IPS-18c (cell line): ENCODE measurements around the gene FYN.
"Not testable (repeated sequence)": the region's sequence is repeated elsewhere in the genome, so short reads cannot be mapped to it uniquely, and the experiment has no call there.

ENCODE experiments used
- H3K4me3 ChIP-seq: 2 replicates; pipeline ENCODE4 v1.7.0; 2013; ENCODE audit warnings: low read depth, mild to moderate bottlenecking, low read length, moderate library complexity; ENCODE audit not compliant: insufficient read depth
- H3K9me3 ChIP-seq: one replicate; pipeline ENCODE4 v1.6.1; 2013; ENCODE audit warnings: mild to moderate bottlenecking, low read length, moderate library complexity; ENCODE audit not compliant: control insufficient read depth, insufficient read depth

The FYN gene

DNA sequence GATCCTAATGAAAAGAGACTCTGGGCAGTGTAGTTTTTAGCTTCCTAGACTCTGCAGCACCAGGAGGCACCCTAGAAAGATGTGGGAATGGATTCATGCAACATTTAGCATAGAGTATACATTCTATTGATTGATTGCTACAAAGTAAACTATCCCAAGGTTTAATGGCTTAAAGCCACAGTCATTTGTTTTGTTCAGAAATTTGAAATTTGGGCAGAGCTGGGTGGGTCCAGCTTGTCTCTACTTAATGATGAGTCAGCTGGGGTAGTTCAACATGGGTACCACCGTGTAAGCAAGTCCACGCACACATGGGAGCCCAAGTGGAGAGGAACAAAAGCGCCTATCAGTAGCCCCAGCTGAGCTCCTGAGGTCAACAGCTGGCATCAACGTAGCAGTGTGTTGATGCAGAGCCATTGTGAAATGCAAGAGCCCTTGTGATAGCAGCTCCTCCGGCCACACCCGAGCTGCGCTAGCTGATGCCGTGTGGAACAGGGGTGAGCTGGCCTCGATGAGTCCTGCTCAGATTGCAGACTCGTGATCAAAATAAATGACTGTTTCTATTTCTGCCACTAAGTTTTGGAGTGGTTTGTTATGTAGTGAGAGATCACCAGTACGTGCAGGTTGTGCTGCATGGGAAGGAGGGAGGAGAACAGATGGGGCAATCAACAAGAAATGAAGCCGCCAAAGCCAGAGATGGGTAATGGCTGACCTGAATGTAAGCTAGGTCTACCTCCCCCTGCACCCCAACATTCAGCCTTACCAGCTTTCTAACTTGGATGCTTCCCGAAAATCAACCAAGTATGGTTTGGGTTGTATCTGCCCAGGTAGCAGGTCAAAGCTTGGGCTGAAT, 221.8 kb downstream of the FYN start:
- Histone ChIP-seq H3K9me3 (no peaks in the 10 kb centered on the region), H3K4me3 (no peak overlapping the region)

DNA sequence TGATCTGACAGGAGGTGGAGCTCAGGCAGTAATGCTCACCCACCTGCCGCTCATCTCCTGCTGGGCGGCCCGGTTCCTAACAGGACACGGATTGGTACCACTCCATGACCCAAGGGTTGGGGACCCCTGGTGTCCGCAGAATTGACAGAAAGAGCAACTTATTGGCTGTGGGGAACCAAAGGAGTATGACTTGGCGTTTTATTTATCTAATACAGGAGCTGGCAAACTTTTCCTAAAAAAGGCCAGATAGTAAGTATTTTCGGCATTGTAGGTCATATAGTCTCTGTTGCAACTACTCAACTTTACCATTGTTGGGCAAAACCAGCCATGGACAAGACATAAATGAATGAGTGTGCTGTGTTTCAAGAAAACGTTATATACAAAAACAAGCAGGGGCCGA, 223.2 kb downstream of the FYN start:
- Histone ChIP-seq H3K9me3 (no peaks in the 10 kb centered on the region), H3K4me3 (no peak overlapping the region)

DNA sequence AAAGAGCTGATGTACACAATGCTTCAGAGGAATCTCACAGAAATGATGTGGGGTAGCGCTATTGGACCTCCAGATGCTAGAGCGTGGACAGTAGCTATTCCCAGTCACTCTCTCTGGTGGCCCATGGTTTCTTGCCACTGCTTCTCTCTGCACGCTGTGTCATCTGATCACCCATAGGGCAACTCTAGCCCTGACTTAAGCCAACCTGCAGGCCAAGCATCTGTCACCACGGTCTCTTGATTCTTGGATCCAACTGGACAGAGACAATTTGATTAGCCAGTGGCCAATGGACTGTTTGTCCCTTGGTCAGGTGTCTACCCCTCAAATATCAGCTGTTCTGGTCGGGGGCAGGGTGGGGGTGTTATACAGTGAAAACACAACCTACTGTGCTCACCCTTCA, 225.2 kb downstream of the FYN start:
- Histone ChIP-seq H3K4me3 (no peak overlapping the region), H3K9me3 (no peaks in the 10 kb centered on the region)

DNA sequence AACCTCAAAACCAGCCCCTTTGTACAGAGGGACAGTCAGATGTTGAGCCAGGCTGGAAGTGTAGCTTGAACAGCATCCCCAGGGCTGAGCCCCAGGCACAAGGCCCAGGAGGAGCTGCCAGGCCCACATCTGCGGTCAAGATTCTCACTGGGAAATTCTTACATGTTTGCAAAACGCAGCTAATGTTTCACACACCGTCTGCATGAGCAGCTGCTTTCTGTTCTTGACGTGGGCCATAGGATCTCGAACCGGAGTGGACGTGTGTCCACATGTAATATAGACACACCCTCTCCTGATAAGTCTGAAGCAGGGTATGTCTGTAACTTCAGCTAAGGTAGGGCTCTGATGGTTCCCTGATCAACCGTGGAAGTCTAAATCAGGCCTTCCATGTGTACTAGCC, 226.3 kb downstream of the FYN start:
- no peaks in the 10 kb centered on the region for H3K9me3 ChIP-seq
- no peak overlapping the region for H3K4me3 ChIP-seq

GRCh38 chr6:111646034-111646433, 227.2 kb downstream of the FYN start:
- H3K4me3 ChIP-seq = no peak overlapping the region
- H3K9me3 ChIP-seq = no peaks in the 10 kb centered on the region

DNA sequence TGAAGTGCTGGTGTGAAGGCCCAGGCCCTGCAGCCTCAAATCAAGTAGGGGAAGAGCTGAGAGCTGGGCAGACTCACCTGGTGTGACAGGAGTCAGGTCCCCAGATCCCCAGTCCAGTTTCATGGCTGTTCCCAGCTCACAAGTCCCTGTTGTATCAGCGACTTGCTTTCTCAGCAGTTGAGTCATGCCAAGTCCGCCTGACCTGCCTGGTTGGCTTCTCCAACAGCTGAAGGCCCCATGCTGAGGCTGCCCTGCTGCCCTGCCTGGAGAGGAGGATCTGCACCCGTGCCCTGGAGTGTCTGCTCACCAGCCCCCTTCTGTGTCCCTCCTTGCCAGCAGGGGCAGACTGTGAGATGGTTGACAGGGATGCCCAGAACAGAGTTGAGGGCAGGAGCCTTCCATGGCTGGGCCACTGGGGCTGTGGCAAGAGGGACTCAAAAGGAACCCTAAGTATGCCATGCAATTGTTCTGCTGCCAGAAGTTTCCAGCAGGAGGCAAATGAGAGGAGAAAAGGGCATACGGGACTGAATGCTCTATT, 228.3 kb downstream of the FYN start:
- Histone ChIP-seq H3K4me3 (no peak overlapping the region), H3K9me3 (no peaks in the 10 kb centered on the region)

DNA sequence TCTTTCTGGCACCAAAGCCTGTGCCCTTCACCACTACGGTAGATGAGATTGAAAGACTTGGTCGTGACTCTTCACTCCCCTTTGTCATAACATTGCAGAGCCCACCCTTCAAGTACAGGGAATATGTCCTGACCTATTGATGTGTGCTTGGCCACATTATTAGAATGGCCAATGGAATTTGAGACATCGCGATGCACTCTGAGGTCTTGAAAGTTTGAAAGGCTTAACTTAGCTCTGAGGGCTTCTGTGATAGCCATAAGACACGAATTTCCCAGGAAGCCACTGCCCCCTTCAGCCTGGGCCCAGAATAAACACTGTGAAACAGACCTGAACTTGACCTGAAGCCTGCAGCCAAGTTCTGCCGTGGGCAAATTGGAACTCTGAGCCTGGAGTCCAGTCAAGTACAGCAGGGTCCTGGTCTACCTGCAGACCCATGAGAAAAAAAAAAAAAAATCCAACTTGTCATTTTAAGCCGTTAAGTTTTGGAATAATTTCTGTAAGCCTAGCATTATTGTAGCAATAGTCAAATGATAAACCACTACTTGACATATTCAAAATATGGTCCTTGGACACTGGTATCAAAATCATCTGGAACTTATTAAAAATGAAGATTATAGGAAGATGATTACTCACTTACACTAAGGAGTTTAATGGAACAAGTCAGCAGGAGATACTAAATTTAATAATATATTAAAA, 230.6 kb downstream of the FYN start:
- H3K4me3 ChIP-seq = no peak overlapping the region

GRCh38 chr6:111639266-111639665, 234.0 kb downstream of the FYN start:
- Histone ChIP-seq H3K9me3 (no peaks in the 10 kb centered on the region), H3K4me3 (no peak overlapping the region)

More for the DNA sequence above, 230.6 kb downstream of the FYN start:
- no peaks in the 10 kb centered on the region for H3K9me3 ChIP-seq

DNA sequence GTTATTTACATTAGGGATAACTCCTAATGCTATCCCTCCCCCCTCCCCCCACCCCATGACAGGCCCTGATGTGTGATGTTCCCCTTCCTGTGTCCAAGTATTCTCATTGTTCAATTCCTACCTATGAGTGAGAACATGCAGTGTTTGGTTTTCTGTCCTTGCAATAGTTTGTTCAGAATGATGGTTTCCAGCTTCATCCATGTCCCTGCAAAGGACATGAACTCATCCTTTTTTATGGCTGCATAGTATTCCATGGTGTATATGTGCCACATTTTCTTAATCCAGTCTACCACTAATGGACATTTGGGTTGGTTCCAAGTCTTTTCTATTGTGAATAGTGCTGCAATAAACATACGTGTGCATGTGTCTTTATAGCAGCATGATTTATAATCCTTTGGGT, 238.3 kb downstream of the FYN start:
- not testable (repeated sequence) for H3K9me3 ChIP-seq, H3K4me3 ChIP-seq

DNA sequence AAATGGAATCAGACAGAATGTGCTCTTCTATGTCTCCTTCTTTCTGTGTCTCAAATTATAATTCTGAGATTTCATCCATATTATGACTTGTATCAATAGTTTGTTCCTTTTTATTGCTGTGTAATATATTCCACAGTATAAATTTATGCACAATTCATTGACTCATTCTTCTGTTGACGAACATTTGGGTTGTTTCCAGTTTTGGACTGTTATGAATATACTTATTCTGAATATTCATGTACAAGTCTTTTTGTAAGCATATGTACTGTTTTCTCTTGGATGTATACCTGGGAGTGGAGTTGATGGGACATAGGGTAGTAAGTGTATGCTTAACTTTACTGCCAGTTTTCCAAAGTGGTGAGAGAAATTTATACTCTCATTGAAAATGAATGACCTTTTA, 239.4 kb downstream of the FYN start:
- Histone ChIP-seq H3K4me3 (no peak overlapping the region), H3K9me3 (no peaks in the 10 kb centered on the region)

- Histone ChIP-seq H3K9me3 (no peaks in the 10 kb centered on the region), H3K4me3 (no peak overlapping the region)
Observed at GRCh38 chr6:111632468-111633247, 240.6 kb downstream of the FYN start.

DNA sequence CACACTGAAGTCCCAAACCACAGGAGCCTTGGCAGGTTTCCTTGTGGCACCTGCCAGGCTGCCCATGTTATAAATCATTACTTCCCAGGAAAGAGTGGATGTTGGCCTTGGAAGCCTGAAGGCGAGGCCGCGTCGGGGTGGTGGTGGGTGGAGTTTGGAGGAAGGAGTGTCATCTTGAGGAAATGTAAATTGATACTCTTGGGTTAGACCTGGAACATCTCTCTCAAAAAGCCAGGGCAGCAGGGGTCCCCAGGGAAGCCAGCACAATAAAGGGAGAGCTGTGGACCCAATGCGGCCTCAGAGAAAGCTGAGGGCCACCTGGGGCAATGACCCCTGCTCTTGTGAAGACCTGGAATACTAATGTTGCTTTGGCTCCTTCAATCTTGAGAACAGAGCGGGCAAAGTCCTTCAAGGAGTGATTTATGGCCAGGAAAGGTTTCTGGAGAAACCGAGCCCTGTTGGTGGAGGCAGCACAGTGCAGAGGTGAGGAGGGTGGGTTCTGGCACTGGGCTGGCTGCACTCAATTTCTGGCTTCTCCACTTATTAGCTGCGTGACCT, 241.3 kb downstream of the FYN start:
- H3K4me3 ChIP-seq = no peak overlapping the region
- H3K9me3 ChIP-seq = no peaks in the 10 kb centered on the region

DNA sequence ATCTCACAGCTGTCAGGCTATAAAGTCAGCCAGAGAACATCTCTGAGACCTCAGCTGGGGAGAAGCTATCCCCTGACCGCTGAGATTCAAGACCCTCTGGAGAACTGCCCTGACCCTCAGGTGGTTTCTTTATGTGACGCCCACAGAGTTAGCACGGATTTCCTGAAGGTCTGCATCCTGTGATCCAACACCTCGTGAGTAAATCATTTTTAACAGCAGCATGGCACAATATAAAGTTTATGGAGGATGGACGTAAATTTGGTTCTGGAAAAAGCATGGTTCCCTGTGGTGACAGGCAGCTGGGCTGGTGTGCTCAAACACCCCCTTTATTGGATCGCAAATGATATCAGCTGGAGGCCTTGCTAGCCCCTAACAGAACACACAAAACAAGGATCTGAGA, 242.2 kb downstream of the FYN start:
- no peak overlapping the region for H3K4me3 ChIP-seq
- no peaks in the 10 kb centered on the region for H3K9me3 ChIP-seq

- no peak overlapping the region for H3K4me3 ChIP-seq
- no peaks in the 10 kb centered on the region for H3K9me3 ChIP-seq
Observed at GRCh38 chr6:111628142-111628850, 245.0 kb downstream of the FYN start.

DNA sequence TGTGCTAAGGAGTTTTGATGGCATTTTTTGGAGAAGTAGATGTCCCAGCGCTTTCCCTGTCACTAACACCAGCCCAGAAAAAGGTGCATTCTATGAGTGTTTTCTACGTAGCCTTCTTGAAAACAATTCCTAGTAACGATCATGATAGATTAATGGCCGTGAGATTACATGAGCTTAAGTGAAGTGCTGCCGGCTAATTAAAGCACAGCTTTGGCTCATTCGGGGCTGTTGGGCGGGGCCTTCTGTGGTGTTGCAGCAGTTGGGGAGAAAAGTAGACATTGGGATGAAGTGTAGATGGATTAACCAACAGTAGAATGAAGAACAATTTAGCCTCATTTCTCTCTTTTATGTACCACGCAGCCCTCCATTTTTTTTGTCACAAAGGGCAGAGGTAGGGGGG, 246.8 kb downstream of the FYN start:
- no peaks in the 10 kb centered on the region for H3K9me3 ChIP-seq
- H3K4me3 ChIP-seq = no peak overlapping the region

DNA sequence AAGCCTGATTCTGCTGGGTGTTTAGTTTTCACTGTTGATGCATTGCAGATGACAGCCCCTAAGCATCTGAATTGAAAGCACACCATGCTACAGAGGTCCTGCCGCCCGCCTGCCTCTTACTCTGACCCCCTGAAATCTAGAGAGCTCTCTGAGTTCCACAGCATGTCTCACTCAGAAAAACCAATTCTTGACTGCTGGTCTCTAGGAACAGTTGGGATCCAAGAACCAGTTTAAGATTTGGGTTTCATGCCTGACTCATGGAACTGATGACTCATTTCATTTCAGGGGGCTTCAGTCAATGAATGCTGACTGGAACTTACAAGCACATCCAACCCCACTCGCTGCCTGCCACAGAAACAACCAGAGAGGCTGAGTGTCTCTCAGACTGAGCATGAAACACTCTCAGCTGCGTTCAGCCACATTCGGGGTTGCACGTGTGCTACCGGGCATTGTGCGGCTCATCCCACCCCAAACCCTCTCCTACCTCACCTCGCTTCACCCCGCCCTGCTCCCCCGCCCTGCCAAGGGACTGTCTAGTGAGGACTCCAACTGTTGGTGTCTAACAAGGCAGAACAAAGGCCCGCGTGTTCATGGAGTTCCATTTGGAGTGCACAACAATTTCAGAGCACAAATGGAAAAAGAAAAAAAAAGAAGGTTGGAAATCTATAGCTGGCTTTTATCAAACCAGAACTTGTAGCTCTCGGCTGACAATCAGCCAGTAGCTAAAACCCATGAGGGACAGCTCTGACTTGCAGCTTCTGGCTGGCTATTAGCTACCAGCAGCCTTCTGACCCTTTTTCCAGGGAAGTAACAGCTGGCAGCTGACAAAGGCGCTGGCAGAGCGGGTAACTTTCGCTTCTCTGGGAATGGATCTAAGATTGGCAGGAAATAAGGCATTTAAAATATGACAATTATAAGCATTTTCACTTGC, 247.5 kb downstream of the FYN start:
- Histone ChIP-seq H3K9me3 (no peaks in the 10 kb centered on the region), H3K4me3 (no peak overlapping the region)
